Keratinocyte (primary cell): ENCODE measurements around the gene IRAK2. TPM values are rescaled to one million over a fixed set of nuclear protein-coding genes. Genes with fewer than 3 reads are reported as not detected.

Experiments used
- DNase-seq: peaks from one replicate; pipeline ENCODE4 v3.0.0-alpha.2; 2011; ENCODE audit warnings: low read depth, missing footprints, low spot score
- FAIRE-seq: peaks from 2 replicates; lab custom pipeline; 2011; peaks lifted over from hg19 to GRCh38; lab: Jason Lieb, UNC
- H2AFZ ChIP-seq: 2 replicates; pipeline ENCODE4 v1.6.0; 2012; ENCODE audit warnings: low read length, control low read depth, inconsistent platforms; ENCODE audit not compliant: control insufficient read depth
- H3K27ac ChIP-seq: 2 replicates; pipeline ENCODE4 v1.5.1; 2011; ENCODE audit warnings: low read length; ENCODE audit not compliant: control insufficient read depth, insufficient read depth
- H3K27me3 ChIP-seq: 3 replicates; pipeline ENCODE4 v1.6.0; 2011; ENCODE audit warnings: low read length; ENCODE audit not compliant: control insufficient read depth, insufficient read depth; ENCODE audit errors: extremely low read depth
- H3K36me3 ChIP-seq, 2 experiments: 2 replicates in 1 of 2; 3 replicates in 1 of 2; pipeline ENCODE4 v1.5.1; 2011; ENCODE audit warnings: low read length in 2 of 2, mild to moderate bottlenecking in 1 of 2; ENCODE audit not compliant: control insufficient read depth in 2 of 2, insufficient read depth in 2 of 2; ENCODE audit errors: extremely low read depth in 1 of 2
- H3K4me1 ChIP-seq: 3 replicates; pipeline ENCODE4 v1.5.1; 2011; ENCODE audit warnings: low read length; ENCODE audit not compliant: control insufficient read depth, insufficient read depth; ENCODE audit errors: extremely low read depth
- H3K4me2 ChIP-seq: 3 replicates; pipeline ENCODE4 v1.6.0; 2011; ENCODE audit warnings: low read depth, low read length; ENCODE audit not compliant: control insufficient read depth, insufficient read depth; ENCODE audit errors: extremely low read depth
- H3K4me3 ChIP-seq, 3 experiments: fragments of 200-600 bp in 1 of 3; sonication (generic) in 1 of 3; 2 replicates in 2 of 3; 3 replicates in 1 of 3; pipeline ENCODE4 v1.5.1; 2011 to 2016; ENCODE audit warnings: low read length in 3 of 3, mild to moderate bottlenecking in 3 of 3, control low read depth in 2 of 3, inconsistent platforms in 1 of 3, low read depth in 1 of 3, mixed read lengths in 1 of 3, mixed run types in 1 of 3, moderate library complexity in 1 of 3; ENCODE audit not compliant: control insufficient read depth in 2 of 3, insufficient read depth in 2 of 3; ENCODE audit errors: extremely low read depth in 1 of 3
- H3K79me2 ChIP-seq: 2 replicates; pipeline ENCODE4 v1.6.0; 2012; ENCODE audit warnings: low read length; ENCODE audit not compliant: control insufficient read depth, insufficient read depth
- H3K9ac ChIP-seq: 3 replicates; pipeline ENCODE4 v1.6.0; 2011; ENCODE audit warnings: low read length; ENCODE audit not compliant: control insufficient read depth, insufficient read depth; ENCODE audit errors: extremely low read depth
- H3K9me1 ChIP-seq: 3 replicates; pipeline ENCODE4 v1.6.0; 2011; ENCODE audit warnings: low read length; ENCODE audit not compliant: control insufficient read depth, insufficient read depth; ENCODE audit errors: extremely low read depth
- H3K9me3 ChIP-seq: 2 replicates; pipeline ENCODE4 v1.5.1; 2012; ENCODE audit warnings: low read depth, low read length; ENCODE audit not compliant: control insufficient read depth
- H4K20me1 ChIP-seq: 3 replicates; pipeline ENCODE4 v1.6.0; 2011; ENCODE audit warnings: low read length; ENCODE audit not compliant: control insufficient read depth, insufficient read depth; ENCODE audit errors: extremely low read depth
- CTCF ChIP-seq, 3 experiments: IDR thresholded peaks in 1 of 3; conservative IDR thresholded peaks in 1 of 3; optimal IDR thresholded peaks in 1 of 3; 2 replicates in 2 of 3; 3 replicates in 1 of 3; pipeline versions ENCODE3 to v1.5.1; 2011; ENCODE audit warnings: low read length in 3 of 3, mild to moderate bottlenecking in 3 of 3, moderate library complexity in 2 of 3, control low read depth in 1 of 3, inconsistent platforms in 1 of 3; ENCODE audit not compliant: insufficient read depth in 2 of 3; ENCODE audit errors: extremely low read depth in 1 of 3
- EZH2 ChIP-seq: IDR thresholded peaks from one replicate; pipeline ENCODE4 v1.6.1; 2012; ENCODE audit warnings: inconsistent platforms, mild to moderate bottlenecking, low read length, moderate library complexity
- dilution Hi-C: fragments of 300-500 bp; cut with MboI; formaldehyde crosslinking; loops from one replicate; pipeline ENCODE4 v1.7.0; 2020; ENCODE audit warnings: low sequenced_read_pairs; ENCODE audit not compliant: extremely low pct_ligation_motif_present
- polyA plus RNA-seq, 5 experiments: library from polyadenylated mRNA; depleted of rRNA in 3 of 5; stranded (reverse) in 3 of 5; stranded (forward) in 1 of 5; unstranded in 1 of 5; fragments of >200 nt; gene quantifications; 1 replicate in 1 of 5; 2 replicates in 3 of 5; 3 replicates in 1 of 5; pipeline versions ENCODE4 v1.2.1 to v1.2.3, GENCODE V29; 2011 to 2012; ENCODE audit warnings: missing spikeins in 2 of 5, low read depth in 1 of 5, low replicate concordance in 1 of 5
- small RNA-seq, 3 experiments: library from RNA; depleted of rRNA; stranded (forward); fragments of <200 nt; gene quantifications; one replicate each; pipeline ENCODE3, GENCODE V24; 2012; ENCODE audit warnings: low read depth in 3 of 3, low replicate concordance in 1 of 3; ENCODE audit not compliant: insufficient read length in 3 of 3

IRAK2 gene
- polyA plus RNA-seq, 1 donor (not counting 4 experiments of a cell fraction or from before 2014, with no cell fraction given): 3.5 TPM

- FAIRE-seq (no peak), DNase-seq (no peak)
- H3K9me3 ChIP-seq: no peaks in the 10 kb centered on the region
- no peak within 1 kb of the TSS for H3K27ac ChIP-seq
- no peaks in the 10 kb centered on the region for H3K9me1 ChIP-seq
- no peak within 1 kb of the TSS for H3K4me2 ChIP-seq
- dilution Hi-C loops: no loop called here
- H2AFZ ChIP-seq: no peak within 1 kb of the TSS
- no peaks in the 10 kb centered on the region for H4K20me1 ChIP-seq
- H3K36me3 ChIP-seq: peaks cover 10 to 14% of the 10 kb centered on the region in 2 experiments
- H3K4me3 ChIP-seq: no peak within 1 kb of the TSS
- no peaks in the 10 kb centered on the region for H3K79me2 ChIP-seq
- no peak within 1 kb of the TSS for H3K9ac ChIP-seq
- TF ChIP-seq EZH2 (no peak), CTCF (optimal IDR thresholded peaks at IDR 0.05 in 1 of 3, IDR thresholded peaks at IDR 0.05 in 1 of 3, conservative IDR thresholded peaks at IDR 0.05 in 1 of 3; ENCODE audit: extremely low read depth in 1 of 3, insufficient read depth in 2 of 3, low read length in 3 of 3) (no peak)
- no peaks in the 10 kb centered on the region for H3K4me1 ChIP-seq
- H3K27me3 ChIP-seq: no peaks in the 10 kb centered on the region
These were observed 128.0 kb downstream of the IRAK2 start, which contains the start of gene GHRL for GRCh38 chr3:10292505-10293419. TSS of gene GHRL (minus strand) at chr3:10292947. CDS start at chr3:10290180, 2,767 bp downstream.

Small RNA genes within 50 kb of the gene (small RNA-seq; reads per million reads assigned to genes)
- gene RF02126: 0 reads per million in 3 experiments

Other genes starting within 250 kb of the IRAK2 start
- 6.3 to 12.7 TPM (median 7.4 TPM) in 3 replicates for gene IL17RC, start 247.8 kb upstream of the IRAK2 start, polyA plus RNA-seq
- gene CRELD1, start 231.1 kb upstream of the IRAK2 start, polyA plus RNA-seq: 11.2 to 19.2 TPM (median 17.1 TPM) in 3 replicates
- gene PRRT3, start 212.5 kb upstream of the IRAK2 start, polyA plus RNA-seq: 0.22 to 0.49 TPM (median 0.41 TPM) in 3 replicates
- gene EMC3, start 178.1 kb upstream of the IRAK2 start, polyA plus RNA-seq: 106 to 160 TPM (median 120 TPM) in 3 replicates
- 3.4 to 20.8 TPM (median 12.5 TPM) in 3 replicates for gene FANCD2, start 138.5 kb upstream of the IRAK2 start, polyA plus RNA-seq
- not detected in 3 replicates for gene FANCD2OS, start 56.7 kb upstream of the IRAK2 start, polyA plus RNA-seq
- 279 to 295 TPM (median 280 TPM) in 3 replicates for gene BRK1, start 49.2 kb upstream of the IRAK2 start, polyA plus RNA-seq
- 13.5 to 18.3 TPM (median 13.5 TPM) in 3 replicates for gene VHL, start 23.1 kb upstream of the IRAK2 start, polyA plus RNA-seq
- 13.4 to 20.0 TPM (median 13.8 TPM) in 3 replicates for gene TATDN2, start 83.5 kb downstream of the IRAK2 start, polyA plus RNA-seq
- not detected in 3 replicates for gene GHRL, start 128.0 kb downstream of the IRAK2 start, polyA plus RNA-seq
- gene SEC13, start 156.2 kb downstream of the IRAK2 start, polyA plus RNA-seq: 120 to 165 TPM (median 124 TPM) in 3 replicates